ENCODE data around the gene ZNF428. TPM values are rescaled to one million over a fixed set of nuclear protein-coding genes. Genes with fewer than 3 reads are reported as not detected.

Gene ZNF428
- total RNA-seq, 1 donor from 2014 or later, result 53.4 TPM

- Mint-ChIP-seq H3K4me3 (ENCODE audit: unreplicated experiment) (peak overlapping the region; percentile 83), H3K36me3 (ENCODE audit: low read depth, unreplicated experiment) (no peaks in the 10 kb centered on the region), H3K4me1 (ENCODE audit: low read depth, unreplicated experiment) (peaks cover 3% of the 10 kb centered on the region), H3K27ac (ENCODE audit: unreplicated experiment) (no peak overlapping the region), H3K9me3 (ENCODE audit: unreplicated experiment) (peaks cover 3% of the 10 kb centered on the region), H3K27me3 (ENCODE audit: low read depth, unreplicated experiment) (peaks cover 8% of the 10 kb centered on the region)
- Histone ChIP-seq H3K9ac (ENCODE audit: low read length) (peak overlapping the region; percentile 38), H3K27ac (ENCODE audit: low read depth, low read length) (no peak overlapping the region), H3K79me2 (ENCODE audit: insufficient read depth, low read length) (no peaks in the 10 kb centered on the region), H3K27me3 (ENCODE audit: insufficient read depth, low read length) (peaks cover 14% of the 10 kb centered on the region), H3K9me3 (ENCODE audit: insufficient read depth, low read depth, low read length) (no peaks in the 10 kb centered on the region), H4K20me1 (ENCODE audit: insufficient read depth, low read length) (peaks cover 8% of the 10 kb centered on the region), H3K36me3 (ENCODE audit: insufficient read depth, low read length) (no peaks in the 10 kb centered on the region), H2AFZ (ENCODE audit: low read depth, low read length) (peak overlapping the region; percentile 77), H3K4me3 (ENCODE audit: insufficient read depth, low read depth, low read length) (peak overlapping the region; percentile 42), H3K4me1 (ENCODE audit: insufficient read depth, low read length) (peaks cover 17% of the 10 kb centered on the region), H3K4me2 (ENCODE audit: low read length) (peak overlapping the region; percentile 91)
- no peak for DNase-seq (ENCODE audit: low read depth)
- FAIRE-seq, result no peak
- TF ChIP-seq CTCF (IDR thresholded peaks at IDR 0.05; ENCODE audit: insufficient read depth, low read depth, low read length) (no peak), EZH2 (IDR thresholded peaks at IDR 0.05; ENCODE audit: insufficient read depth, low read length) (peak; percentile 14)
Observed at GRCh38 chr19:43640424-43640757, 21.0 kb upstream of the ZNF428 start.

DNA sequence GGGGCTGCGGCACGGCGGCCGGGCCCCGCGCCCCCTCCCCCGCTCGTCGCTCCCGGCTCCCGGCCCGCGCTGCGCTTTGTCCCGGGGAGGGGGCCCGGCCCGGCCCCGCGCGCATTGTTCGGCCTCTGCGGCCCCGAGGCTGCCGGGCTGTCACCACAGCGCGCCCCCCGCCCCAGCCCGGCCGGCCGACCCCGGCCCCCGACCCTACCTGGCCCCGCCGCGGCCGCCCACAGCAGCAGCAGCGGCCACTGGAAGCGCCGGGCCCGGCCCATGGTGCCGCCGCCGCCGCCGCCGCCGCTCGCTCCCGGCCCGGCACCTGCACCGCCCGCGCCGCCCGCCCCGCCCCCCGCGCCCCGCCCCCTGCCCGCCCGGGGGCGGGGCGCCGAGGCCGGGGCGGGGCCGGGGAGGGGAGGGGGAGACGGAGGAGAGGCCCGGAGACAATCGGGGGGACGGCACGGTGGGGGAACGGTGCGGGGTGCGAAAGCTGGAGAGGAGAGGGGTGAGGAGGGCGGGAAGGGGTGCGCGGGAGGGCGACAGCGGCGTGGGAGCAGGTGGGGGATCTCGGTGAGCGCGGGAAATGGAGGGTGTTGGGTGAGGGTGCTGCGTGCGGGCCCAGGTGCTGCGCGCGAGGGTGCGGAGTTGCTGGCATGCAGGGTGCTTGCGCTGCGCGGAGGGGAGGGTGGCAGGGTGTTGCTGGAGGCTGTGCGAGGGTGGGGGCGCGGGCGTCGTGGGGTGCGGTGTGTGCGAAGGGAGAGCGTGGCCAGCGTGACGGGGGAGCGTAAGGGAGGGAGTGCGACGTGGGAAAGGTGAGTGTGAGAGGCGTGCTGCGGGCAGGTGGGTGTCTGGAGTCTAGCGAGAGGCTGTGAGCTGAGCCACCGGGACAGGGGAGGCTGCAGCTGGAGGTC, 20.3 kb upstream of the ZNF428 start, which contains the start of gene CADM4:
TSS of gene CADM4 (minus strand) at position 332 of the 905 bp plus-strand sequence. CDS start at position 272, 60 bp downstream.
- Histone ChIP-seq H2AFZ (ENCODE audit: low read depth, low read length) (peak within 1 kb of the TSS; percentile 77), H3K9me3 (ENCODE audit: insufficient read depth, low read depth, low read length) (no peaks in the 10 kb centered on the region), H3K4me3 (ENCODE audit: insufficient read depth, low read depth, low read length) (peak within 1 kb of the TSS; percentile 42), H3K27ac (ENCODE audit: low read depth, low read length) (no peak within 1 kb of the TSS), H3K27me3 (ENCODE audit: insufficient read depth, low read length) (peaks cover 14% of the 10 kb centered on the region), H4K20me1 (ENCODE audit: insufficient read depth, low read length) (peaks cover 8% of the 10 kb centered on the region), H3K36me3 (ENCODE audit: insufficient read depth, low read length) (no peaks in the 10 kb centered on the region), H3K9ac (ENCODE audit: low read length) (peak within 1 kb of the TSS; percentile 43), H3K4me1 (ENCODE audit: insufficient read depth, low read length) (peaks cover 23% of the 10 kb centered on the region), H3K79me2 (ENCODE audit: insufficient read depth, low read length) (no peaks in the 10 kb centered on the region), H3K4me2 (ENCODE audit: low read length) (peak within 1 kb of the TSS; percentile 91)
- Mint-ChIP-seq H3K9me3 (ENCODE audit: unreplicated experiment) (peaks cover 3% of the 10 kb centered on the region), H3K36me3 (ENCODE audit: low read depth, unreplicated experiment) (no peaks in the 10 kb centered on the region), H3K27ac (ENCODE audit: unreplicated experiment) (no peak within 1 kb of the TSS), H3K4me1 (ENCODE audit: low read depth, unreplicated experiment) (peaks cover 7% of the 10 kb centered on the region), H3K27me3 (ENCODE audit: low read depth, unreplicated experiment) (peaks cover 8% of the 10 kb centered on the region), H3K4me3 (ENCODE audit: unreplicated experiment) (peak within 1 kb of the TSS; percentile 93)
- FAIRE-seq (no peak), DNase-seq (ENCODE audit: low read depth) (no peak)
- no peak for TF ChIP-seq CTCF (IDR thresholded peaks at IDR 0.05; ENCODE audit: insufficient read depth, low read depth, low read length)
- TF ChIP-seq EZH2 (IDR thresholded peaks at IDR 0.05; ENCODE audit: insufficient read depth, low read length), result peak; percentile 61

All from astrocyte (in vitro differentiated cells and primary cell).